GM15510 (cell line): ENCODE results near the gene CNTNAP2.

Source experiments
- POLR2A ChIP-seq: IDR thresholded peaks from 3 replicates; pipeline ENCODE4 v1.6.1; 2011; ENCODE audit warnings: borderline replicate concordance; ENCODE audit not compliant: insufficient read length; ENCODE audit errors: extremely low read depth

Gene CNTNAP2

DNA sequence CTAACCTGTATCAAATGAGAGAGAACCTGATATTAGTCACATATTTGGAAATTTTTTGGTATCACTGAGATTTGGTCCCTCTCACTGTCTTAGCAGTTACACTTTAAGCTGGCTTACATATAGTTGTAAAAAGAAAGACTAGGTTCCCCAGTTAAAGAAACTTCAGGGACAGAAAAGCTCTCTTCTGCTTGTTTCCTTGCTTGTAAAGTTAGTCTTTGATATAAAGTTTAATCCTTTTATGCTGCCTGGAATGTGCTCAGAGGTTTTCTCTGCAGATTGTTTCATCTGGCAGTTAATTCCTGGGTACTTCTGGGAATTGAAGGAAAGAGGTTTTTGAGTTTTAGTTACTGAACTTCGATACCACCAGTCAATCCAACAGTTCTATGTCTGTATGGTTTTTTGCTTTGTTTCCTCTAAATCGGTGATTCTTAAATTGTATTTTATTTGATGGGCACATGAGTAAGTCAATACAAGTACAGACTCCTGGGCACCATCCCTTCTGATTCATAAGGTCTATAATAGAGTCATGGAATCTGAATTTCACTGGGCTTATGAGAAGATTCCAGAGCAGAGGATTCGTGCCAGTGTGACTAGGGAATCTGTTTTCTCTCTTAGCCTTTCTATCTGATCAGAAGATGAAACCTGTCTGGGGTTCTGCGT, 1393.1 kb downstream of the CNTNAP2 start:
- no peak for TF ChIP-seq POLR2A

DNA sequence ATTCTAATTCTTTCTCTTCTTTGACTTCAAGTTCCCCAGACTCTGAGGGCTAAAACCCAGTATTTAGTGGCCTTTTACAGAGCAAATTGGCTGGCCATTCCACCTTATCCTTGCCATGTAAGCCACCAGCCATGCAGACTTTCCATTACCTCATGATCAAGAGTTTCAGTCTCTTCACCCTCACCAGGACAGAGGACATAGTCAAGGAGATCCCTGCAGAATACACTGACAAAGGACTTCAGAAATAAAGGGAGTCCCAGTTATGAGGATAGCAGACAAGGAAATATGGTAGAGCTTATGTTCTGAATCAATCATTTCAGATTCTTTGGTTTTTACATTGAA, 1393.6 kb downstream of the CNTNAP2 start:
- no peak for TF ChIP-seq POLR2A

- TF ChIP-seq POLR2A = no peak
These were observed 1394.3 kb downstream of the CNTNAP2 start for GRCh38 chr7:147510923-147511322.

GRCh38 chr7:147513451-147513850, 1396.8 kb downstream of the CNTNAP2 start:
- TF ChIP-seq POLR2A = no peak

DNA sequence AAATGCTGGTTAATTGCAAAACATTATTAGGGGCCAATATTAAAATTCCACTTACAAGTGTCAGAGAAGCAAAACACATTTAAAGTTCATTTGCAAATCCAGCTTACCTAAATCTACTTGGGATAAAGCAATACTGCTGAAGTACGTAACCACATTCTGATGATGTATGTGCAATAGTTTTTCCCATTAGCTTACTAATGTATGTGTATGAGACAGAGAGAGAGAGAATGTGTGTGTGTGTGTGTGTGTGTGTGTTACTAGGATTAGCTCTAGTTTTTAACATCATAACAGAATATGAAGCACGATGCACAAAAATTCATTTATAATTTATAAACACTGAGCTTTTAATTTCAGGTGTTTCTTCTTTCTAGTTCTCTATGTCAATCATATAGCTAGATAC, 1399.8 kb downstream of the CNTNAP2 start:
- TF ChIP-seq POLR2A = no peak

- TF ChIP-seq POLR2A = no peak
These were observed 1402.5 kb downstream of the CNTNAP2 start for GRCh38 chr7:147519062-147519461.

DNA sequence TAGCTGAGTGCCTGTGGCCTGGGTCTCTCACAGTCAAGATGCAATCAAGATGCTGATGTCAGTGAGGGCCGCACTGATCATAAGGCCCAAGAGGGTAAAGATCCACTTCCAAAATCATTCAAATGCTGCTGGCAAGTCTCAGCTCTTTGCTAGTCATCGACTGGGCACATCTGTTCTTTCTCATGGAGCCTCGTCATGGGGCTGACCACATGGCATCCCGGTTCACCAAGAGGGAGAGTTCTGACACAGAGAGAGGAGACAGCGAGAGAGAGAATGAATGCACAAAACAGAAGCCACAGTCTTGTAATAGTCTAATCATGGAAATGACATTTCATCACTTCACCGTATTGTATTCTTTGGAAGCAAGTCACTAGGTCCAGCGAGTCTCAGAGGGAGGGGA, 1406.5 kb downstream of the CNTNAP2 start:
- TF ChIP-seq POLR2A = no peak

DNA sequence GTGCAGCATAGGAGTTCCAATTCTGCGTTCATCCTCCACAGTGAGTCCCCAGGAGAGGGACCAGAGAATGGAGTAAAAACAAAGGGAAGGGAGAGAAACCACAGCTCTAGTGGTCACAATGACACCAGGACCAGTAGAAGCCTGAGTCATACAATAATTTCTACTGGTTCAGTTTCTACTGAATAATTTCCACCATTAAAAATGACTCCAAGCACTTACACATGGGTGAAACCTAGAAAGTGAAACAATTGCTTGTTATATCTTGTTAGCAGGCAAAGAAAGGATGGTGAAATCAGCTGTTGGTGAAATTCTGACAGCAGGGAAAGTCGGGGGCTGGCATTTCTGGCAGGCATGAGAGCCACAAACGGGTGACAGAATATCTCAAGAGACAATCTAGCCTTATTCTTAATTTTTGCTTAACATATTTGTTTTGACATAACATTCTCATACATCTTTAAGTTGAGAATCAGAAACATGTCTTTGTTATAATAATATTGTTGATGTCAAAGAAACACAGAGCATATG, 1408.2 kb downstream of the CNTNAP2 start:
- TF ChIP-seq POLR2A = no peak

DNA sequence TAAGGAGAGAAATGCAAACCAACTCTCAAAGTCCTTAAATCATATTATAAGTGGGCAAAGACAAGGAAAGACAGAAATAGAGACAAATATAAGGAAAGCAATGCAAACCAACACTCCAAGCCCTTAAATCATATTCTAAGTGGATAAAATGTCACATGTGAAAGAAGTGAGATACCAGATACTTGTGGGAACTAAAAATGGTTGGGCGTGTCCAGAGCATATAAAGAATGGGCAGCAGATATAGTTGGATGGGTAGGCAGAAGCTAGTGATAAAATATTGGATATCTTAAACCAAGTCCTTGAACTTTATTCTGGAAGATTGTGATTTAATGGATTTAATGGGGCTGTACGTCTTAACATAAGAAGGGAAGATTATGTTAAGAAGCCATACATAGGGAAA, 1408.7 kb downstream of the CNTNAP2 start:
- TF ChIP-seq POLR2A = no peak

- TF ChIP-seq POLR2A = no peak
These were observed 1419.1 kb downstream of the CNTNAP2 start for GRCh38 chr7:147535701-147536111.

DNA sequence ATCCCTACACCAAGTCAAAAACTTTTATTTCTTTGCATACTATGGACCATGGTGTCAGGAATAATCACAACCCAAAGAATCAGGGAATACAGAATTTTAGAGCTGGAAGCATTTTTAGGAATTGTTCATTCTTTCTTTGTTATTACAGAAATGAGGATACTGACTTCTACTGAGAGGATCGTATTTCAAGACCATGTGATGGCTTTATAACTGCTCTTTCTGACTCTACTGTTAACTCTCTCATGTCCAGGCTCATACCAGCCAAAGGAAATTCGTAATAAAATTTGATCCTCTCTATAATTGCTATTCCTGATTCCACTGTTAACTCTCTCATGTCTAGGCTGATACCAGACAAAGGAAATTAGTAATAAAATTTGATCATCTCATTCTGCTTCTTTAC, 1423.1 kb downstream of the CNTNAP2 start:
- no peak for TF ChIP-seq POLR2A

GRCh38 chr7:147540743-147541142, 1424.1 kb downstream of the CNTNAP2 start:
- no peak for TF ChIP-seq POLR2A

- no peak for TF ChIP-seq POLR2A
These were observed 1424.7 kb downstream of the CNTNAP2 start for GRCh38 chr7:147541261-147541660.

- no peak for TF ChIP-seq POLR2A
These were observed 1430.8 kb downstream of the CNTNAP2 start for GRCh38 chr7:147547252-147547897.

GRCh38 chr7:147556317-147556716, 1439.7 kb downstream of the CNTNAP2 start:
- no peak for TF ChIP-seq POLR2A

- no peak for TF ChIP-seq POLR2A
These were observed 1447.1 kb downstream of the CNTNAP2 start for GRCh38 chr7:147563669-147564068.
